HG03280 (cell line): ENCODE data around the gene TENM4.

Experiments
- ATAC-seq: cut with Tn5 transposase; IDR thresholded peaks from one replicate; pipeline ENCODE4 v1.9.1; 2021; ENCODE audit warnings: mild to moderate bottlenecking, moderate library complexity; ENCODE audit not compliant: unreplicated experiment

The TENM4 gene

DNA sequence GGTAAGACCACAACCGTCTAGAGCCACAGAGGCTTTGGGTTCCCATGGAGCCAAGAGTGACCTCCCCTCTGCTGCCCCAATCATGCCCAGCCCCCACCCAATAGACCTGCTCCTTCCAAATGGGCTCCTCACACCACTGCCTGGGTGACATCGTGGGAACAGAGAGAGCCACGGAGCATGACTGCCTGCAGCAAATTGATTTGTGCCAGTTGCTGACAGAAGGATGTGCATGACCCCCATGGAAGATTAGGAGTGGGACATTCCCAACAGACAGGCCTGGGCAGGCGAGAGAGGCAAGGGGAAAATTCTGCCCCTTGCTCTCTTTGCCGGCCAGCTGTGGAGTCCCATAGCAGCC lies 88.5 kb downstream of the TENM4 start:
- ATAC-seq = no peak

DNA sequence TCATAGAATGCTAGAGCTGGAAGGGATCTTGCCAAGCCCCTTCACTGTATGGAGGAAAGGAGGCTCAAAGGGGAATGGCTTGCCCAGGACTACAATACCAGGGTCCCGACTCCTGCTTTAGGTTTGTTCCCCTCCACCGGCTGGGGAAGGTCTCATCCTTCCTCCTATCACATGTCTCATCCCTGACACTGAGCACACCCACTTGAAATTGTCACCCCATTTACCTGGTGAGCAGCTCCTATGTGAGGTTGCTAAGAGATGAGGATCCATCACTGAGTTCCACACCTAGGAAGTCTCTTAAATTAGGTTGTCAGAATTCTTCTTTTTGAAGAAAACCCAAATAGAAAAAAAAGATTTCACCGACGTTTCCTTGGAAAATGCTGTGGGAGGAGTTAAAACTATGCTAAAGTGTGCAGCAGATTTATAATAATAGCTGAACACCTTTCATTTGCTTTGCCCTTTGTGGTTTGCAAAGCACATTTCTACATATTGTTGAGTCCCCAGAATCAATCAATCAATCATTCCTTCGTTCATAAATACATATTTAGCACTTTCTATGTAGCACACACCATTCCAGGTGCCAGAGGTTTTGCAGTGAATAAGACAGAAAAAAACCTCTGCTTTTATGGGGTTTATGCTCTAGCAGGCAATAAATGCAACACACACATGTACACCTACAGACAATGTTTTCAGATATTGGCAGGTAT lies 91.7 kb downstream of the TENM4 start:
- ATAC-seq = no peak

DNA sequence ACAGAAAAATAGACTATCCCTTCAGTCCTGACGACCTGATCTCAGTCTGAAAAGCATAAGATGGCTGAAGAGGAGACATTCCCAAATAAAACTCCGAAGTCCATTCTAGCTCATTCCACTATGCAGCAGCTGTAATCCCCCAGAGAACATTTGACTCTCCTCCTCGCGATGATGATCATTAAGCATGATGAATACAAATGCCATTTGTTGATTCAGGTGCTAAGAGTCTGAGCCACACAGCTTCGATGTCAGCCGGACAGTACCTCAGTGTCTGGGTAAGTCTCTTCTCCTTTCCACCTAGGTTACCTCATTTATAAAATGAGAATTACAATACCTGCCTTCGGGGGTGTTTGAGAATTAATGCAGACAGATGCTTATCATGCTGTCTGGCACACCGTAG lies 94.8 kb downstream of the TENM4 start:
- ATAC-seq = no peak

DNA sequence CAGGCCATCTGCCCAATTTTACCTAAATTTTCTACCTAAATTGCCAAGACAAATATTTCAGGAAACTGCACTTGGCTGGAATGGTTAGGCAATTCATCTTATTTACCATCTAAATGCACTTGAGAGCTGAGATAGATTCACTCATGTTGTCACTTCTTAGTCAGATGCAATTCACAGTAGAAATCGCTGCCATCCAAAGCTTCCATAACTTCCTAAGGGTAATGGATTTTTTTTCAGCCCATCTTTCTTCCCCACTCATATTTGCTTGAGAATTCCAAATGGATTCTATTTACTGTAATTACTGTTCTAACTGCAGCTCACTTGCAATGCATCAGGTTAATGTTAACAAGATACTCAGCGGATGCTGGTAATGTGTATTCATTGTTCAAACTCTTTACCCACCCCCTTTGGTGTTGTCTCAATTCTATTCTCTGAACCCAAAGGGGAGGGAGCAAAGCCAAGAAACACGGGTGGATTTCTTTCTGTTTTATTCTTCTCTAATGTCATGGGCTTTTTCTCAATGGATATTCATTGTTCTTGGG lies 96.0 kb downstream of the TENM4 start:
- no peak for ATAC-seq

DNA sequence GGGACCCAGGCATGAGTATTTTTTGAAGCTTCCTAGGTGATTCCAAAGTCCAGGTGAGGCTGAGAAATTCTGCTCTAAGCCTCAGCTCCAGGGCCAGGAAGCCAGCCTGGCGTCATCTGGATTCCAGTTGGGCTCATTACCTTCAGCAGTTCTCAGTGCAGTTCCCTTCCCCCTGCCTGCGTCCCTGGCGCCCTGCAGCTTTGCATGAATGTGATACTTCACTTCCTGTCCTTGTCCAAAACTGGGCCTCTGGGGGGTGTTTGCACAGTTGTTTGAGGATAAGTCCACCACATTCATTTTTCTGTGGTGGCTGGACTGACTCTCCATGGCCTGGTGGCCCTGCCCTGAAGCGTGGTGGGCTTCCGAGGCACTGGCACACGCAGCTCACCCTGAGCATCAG lies 98.1 kb downstream of the TENM4 start:
- no peak for ATAC-seq

DNA sequence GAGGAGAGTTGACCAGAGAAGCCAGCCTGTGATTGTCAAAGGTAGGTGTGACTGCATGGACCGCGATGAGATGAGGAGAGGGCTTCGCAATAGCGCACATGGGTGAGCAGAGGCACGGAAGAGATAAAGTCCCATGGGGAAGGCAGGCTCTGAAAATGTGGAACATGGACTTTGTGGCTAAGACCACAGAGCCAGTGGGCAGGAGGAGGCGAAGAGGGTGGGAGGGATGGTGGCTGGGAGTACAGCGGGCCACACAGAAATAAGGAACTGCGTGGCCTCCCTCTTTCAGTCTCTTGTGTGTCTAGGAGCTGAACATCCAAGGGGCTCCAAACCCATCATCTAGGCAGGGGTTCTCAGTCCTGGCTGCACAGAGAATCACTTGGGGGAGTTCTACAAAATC lies 98.6 kb downstream of the TENM4 start:
- no peak for ATAC-seq

DNA sequence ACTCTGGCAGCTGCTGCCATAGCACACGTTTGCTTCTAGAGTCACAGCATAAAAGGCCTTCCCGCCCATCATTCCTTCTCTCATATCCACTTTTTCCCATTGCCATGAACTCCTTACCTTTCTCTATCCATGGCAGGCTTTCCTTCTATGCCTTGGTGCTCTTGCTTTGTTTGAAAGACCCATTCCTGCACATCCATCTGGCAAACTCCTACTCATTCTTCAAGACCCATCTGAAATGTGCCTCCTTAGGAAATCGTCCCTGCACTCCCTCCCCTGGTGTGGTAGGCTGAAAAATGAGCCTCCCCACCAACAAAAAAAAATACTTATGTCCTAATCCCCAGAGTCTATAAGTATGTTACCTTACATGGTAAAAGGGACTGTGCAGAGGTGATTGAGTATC lies 100.3 kb downstream of the TENM4 start:
- ATAC-seq = no peak

DNA sequence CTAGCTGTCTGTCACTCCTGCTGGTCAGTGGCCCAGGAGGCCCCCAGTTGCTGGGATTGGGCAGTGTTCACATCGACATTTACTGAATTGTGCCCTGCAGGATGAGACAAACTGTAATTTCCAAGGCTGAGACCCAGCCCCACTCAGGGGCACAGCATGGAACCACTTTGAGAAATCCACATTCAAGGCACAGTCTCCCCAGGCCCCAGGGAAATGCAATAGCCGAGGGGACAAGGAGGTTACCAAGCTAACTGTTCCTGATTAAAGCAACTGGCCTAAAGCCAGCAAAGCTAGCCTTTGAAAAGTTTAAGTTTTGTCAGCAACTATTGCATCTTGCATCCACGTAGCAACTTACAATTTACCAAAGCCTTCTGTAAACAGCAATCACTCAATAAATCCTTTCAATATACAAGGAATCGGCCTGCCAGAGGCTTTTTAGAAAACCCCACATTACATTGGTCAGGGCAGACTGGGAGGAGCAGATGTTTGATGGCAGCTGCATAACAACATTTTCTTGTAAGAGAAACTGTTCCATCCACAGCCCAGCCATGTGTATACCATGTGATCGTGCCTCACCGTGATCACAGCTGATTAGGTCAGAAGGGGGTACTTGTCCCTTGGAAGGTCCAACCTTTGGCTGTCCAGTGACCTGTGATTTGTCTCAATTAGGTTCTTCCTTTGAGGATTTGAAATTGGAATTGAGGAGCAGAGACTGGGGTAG lies 103.9 kb downstream of the TENM4 start:
- no peak for ATAC-seq

DNA sequence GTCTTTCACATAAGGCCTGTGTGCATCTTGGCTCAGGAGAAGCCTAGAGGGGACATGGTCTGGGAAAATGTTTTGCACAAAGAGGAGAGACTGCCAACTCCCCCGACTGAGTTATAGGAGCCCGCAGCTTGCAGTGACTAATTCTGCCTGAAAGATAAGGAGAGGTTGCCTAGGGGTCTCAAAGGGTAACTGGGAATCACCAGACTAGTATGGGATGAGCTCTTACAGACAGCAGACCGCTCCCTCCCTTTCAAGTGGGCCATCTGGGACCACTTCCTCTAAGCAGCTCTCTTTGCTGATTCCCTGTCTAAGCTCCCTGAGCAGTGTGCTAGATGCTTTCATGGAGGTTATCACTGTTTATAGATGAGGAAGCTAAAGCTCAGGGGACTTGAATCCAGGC lies 105.1 kb downstream of the TENM4 start:
- ATAC-seq = no peak

DNA sequence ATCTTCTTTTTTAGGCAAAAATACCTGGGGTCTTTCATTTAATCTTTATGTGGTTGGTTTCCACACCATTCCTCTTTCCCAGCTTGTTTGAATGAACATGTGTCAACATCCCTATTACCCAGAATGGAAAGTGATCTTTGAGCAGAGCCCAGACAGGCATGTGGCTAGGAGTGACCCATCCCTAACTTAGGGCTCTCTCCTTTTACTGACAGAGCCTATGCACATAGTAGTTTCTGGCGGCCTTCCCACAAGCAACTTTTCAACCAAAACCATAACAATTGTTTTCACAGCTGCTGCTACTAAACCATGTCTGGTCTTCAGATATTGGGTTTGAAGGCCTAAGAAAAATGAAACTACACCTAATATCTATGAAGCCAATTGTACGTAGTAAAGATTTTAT lies 107.5 kb downstream of the TENM4 start:
- no peak for ATAC-seq

DNA sequence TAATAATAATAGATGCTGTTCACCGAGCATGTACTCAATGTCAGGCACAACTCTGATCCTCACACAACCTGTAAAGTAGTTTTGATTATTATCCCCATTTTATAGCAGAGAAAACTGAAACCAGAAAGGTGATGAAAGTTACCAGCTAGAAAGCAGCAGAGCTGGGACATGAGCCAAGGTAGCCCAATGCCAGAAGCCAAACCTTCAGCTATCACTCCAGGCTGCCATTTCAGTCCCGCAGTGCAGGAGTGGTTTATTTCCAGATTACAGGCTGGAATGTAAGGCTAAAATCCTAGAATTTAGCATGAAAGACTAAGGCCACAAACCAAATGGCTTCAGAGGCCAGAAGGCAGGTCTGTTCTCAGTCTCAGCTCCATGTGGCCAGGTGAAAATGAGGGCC lies 108.8 kb downstream of the TENM4 start:
- ATAC-seq = no peak

DNA sequence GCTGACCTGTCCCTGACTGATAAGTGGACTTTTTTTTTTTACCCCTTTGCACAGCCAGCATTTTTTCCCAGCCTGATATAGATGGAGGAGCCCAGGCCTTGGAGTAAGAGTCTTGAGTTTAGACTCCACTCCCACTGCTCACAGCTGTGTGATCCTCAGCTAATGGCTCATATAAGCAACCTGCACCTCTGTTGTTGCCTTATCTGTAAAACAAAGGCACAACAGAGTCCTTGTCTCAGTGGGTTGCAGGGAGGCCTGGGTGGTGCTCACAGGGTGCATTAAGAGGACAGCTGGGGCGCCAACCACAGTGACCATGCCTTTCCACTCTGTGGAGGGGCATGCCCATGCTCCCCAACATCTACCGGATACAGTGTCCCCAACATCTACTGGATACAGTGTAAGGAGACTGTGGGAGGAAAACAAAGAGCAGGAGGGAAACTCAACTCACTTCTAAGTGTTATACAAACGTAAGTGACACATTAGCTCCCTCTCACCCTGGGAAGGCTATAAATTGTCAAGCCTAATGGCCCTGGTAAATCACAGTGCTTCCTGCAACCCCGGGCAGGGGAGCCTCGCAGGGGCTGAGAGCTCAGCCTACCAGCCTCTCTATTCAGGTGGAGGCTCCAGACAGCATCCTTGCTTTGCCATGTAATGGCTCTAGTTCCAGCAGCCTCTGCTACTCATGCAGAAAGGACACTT lies 109.5 kb downstream of the TENM4 start:
- ATAC-seq = no peak

DNA sequence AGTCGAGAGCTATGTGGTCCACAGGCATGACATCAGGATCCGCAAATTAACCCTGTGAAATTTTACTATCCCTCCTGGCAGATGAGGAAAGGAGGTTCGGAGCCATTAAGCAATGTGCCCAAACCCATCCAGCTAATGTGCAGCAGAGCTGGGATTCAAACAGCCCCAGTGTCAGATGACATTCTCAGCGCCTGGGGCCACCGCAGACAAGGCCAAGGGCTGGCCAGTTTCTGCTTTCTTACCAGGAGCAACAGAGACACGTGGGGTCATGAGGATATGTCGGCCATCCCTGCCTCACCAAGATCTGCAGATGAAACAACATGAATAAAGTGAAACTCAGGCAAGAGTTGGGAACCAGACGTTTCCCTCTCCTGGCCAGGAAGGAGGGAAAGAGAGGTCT lies 110.2 kb downstream of the TENM4 start:
- no peak for ATAC-seq

DNA sequence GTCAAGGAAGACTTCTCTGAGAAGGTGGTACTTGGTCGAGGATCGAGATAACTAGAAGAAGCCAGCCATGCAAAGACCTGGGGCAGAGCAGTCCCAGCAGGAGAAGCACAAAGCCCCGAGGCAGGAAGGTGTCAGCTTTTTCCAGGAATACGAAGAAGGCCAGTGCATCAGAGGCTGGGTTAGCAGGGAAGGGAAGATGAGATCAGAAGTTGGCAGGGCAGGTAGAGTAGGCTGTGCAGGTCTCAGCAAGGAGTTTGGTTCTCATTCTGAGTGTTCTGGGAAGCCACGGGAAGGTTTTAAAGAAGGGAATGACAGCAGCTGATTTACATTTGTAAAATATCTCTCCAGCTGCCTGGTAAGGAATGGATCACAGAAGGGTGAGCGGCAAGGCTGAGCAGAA lies 111.3 kb downstream of the TENM4 start:
- no peak for ATAC-seq

DNA sequence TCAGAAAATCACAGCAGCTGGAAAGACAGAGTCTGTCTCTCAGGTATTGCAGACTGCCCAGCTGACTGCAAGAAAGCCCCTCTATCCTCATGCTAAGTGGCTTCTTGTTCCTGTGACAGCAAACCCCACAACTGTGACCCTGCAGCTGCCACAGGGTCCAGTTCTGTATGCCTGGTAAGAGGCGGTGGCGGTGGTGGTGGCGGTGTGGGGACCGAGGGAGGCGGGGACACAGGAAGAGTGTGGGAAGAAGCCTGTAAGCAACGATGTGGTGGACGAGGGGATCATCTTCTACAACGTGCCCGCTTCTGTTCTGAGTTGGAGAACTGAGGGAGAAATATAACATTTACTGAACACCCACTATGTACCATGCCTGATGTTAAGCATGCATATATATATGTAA lies 112.4 kb downstream of the TENM4 start:
- no peak for ATAC-seq

DNA sequence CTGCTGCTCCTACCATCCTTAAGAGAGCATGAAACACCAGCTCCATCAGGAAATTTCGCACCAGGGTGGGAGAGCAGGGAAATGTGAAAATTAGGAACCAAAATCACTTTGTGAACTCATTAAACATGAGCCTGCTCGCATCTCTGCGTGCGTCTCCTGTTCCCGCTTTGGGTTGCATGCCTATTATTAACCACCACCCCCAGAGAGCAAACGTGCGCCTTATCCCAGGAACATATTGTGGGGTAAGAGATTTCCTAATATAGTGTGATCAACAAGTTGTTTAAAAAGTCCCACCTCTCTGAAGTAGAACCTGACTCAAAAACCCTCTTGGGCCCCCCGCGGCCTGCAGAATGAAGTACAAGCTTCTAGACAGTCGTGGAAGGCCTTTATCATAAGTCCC lies 115.0 kb downstream of the TENM4 start:
- ATAC-seq = no peak

DNA sequence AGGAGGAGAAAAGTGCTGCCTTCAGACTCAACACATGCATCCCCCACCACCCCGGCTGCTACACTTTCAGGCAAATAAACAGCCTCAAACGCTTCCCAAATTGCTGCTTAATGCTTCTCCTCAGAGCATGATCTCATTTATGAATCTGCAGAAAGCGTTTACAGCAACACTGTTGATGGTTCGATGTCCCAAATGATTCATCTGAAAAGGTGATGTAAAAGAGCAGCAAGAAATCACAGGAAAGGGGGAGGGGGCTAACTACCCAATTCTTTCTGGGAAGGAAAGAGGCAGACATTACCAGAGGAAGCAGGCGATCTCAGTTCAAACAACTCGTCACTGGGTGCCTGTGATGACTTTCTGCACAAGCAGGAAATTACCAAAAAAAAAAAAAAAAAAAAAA lies 119.6 kb downstream of the TENM4 start:
- ATAC-seq = no peak

DNA sequence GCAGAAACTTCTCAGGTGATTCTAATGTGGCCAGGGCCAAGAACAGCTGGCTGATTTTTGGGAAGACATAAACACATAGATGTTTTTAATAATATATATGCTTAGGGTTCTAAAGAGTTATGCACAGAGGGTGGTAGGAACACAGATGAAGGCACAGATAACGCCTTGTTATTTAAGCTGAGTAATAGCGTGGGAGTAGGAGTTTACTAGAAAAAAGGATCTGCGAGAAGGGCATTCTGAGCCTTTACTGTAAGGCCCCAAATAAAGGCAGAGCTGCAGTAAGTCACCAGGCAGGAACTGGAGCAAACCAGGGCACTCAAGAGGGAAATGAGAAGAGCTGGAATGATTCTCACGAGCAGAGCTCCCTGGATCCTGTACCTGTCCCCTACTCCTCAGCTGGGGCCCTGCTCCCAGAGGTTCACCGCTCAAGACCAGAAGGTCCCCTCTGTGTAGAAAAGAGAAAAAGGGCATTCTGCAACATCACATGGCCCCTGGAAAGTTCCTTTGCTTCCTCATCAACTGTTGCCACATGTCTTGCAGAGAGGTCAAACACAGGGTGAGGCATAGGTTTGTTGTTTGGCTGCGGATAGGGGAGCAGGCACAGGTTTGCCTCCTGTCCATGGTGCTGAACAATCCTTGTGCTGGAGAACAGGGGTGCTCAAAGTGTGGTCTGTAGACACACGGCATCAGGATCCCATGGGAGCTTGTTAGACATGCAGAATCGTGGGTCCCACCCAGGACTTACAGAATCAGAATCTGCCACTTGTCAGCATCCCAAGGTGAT lies 125.7 kb downstream of the TENM4 start:
- no peak for ATAC-seq

DNA sequence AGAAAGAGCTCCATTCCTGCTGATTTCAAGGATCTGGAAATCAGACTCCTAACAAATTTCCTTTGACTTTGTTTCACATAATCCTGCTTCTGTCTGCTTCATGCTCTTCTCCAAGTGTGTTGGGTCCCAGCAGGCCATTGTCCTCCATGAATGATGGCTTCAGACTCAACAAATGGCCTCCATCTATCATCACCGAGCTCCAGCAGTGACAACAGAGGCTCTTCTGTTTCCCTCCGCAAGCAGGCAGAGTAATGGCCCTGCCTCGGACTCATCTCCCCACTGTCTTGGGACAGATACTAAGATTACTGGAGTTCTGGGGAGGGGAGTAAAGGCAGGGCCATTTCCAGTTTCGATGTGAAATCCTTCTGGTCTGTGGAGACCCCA lies 127.3 kb downstream of the TENM4 start:
- ATAC-seq = no peak

DNA sequence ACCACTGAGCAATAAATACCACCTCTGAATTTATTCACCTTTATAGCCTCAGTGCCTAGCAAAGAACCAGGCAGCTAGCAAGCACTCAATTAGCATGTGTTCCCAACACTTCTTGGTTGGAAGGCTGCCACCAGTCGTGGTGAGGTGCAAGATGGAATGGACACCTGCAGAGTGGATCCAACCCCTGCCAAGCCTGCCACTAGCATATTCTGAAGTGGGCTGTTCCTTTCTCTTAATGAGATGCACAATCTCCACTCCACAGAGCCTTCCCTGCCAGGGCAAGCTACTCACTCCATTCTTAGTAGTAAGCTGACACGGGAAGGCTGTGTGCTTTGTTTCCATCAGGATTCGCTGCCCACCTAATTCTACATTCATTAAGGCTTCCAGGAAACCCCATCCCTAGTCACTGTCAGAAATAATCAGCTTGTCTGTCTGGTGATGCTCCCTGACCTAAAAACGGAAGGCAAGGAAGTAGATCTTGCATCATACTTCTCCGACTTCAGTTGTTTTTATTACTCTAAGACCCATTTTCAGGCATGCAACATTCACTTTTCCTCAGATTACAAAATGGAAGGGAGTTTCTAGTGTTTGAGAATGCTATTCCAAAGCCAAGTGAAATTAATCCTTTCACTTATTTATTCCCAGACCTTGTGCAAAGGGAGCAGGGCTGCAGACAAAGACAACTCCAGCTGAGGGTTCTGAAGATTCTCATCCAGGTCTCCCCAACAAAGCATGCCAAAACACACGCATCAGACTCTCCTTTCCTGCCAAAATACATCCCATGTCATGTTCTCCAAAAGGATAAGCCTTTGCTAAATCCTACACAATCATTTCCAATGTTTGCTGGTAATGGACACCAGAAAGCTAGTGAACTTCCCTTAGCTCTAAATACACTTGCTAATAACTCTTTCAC lies 128.0 kb downstream of the TENM4 start:
- ATAC-seq = no peak
